CD14-positive monocyte (primary cell): ENCODE data around the gene AHNAK2. TPM values are rescaled to one million over a fixed set of nuclear protein-coding genes. Genes with fewer than 3 reads are reported as not detected.

ENCODE experiments used
- DNase-seq, 3 donors: peaks; one replicate each; pipeline ENCODE4 v3.0.0-alpha.2; 2011 to 2022
- H2AFZ ChIP-seq: 2 replicates; pipeline ENCODE4 v1.6.0; 2012; ENCODE audit warnings: mild to moderate bottlenecking, low read depth, low read length, inconsistent platforms; ENCODE audit not compliant: insufficient read depth, poor library complexity, severe bottlenecking
- H3K27ac ChIP-seq, 2 donors: 1 replicate in 1 of 2; 2 replicates in 1 of 2; pipeline ENCODE4 v1.5.1; 2012 to 2013; ENCODE audit warnings: low read length in 2 of 2, control low read depth in 1 of 2, inconsistent platforms in 1 of 2, low read depth in 1 of 2, mild to moderate bottlenecking in 1 of 2
- H3K27me3 ChIP-seq, 2 donors: one replicate each; pipeline versions ENCODE4 v1.6.0 to v1.6.1; 2011 to 2013; ENCODE audit warnings: low read length in 2 of 2; ENCODE audit not compliant: control insufficient read depth in 2 of 2, insufficient read depth in 2 of 2
- H3K36me3 ChIP-seq, 2 donors: replicated peaks in 1 of 2; 1 replicate in 1 of 2; 2 replicates in 1 of 2; pipeline versions ENCODE4 v1.5.1 to v1.6.1; 2012 to 2013; ENCODE audit warnings: low read length in 2 of 2, control low read depth in 1 of 2, inconsistent platforms in 1 of 2, mild to moderate bottlenecking in 1 of 2; ENCODE audit not compliant: insufficient read depth in 2 of 2, control insufficient read depth in 1 of 2
- H3K4me1 ChIP-seq, 2 donors: 1 replicate in 1 of 2; 2 replicates in 1 of 2; pipeline versions ENCODE4 v1.5.1 to v1.6.1; 2012 to 2013; ENCODE audit warnings: low read length in 2 of 2, control low read depth in 1 of 2, inconsistent platforms in 1 of 2, mild to moderate bottlenecking in 1 of 2, moderate library complexity in 1 of 2; ENCODE audit not compliant: insufficient read depth in 2 of 2, control insufficient read depth in 1 of 2
- H3K4me2 ChIP-seq: replicated peaks from 2 replicates; pipeline ENCODE3; 2012; ENCODE audit warnings: low read length, moderate library complexity, mild to moderate bottlenecking; ENCODE audit not compliant: poor library complexity, severe bottlenecking; ENCODE audit errors: extremely low read depth
- H3K4me3 ChIP-seq, 3 experiments: fragments of 200-600 bp in 1 of 3; sonication (generic) in 1 of 3; replicated peaks in 1 of 3; 1 replicate in 2 of 3; 2 replicates in 1 of 3; pipeline ENCODE4 v1.5.1; 2011 to 2013; ENCODE audit warnings: low read length in 3 of 3, mild to moderate bottlenecking in 3 of 3, control low read depth in 2 of 3, low read depth in 2 of 3, inconsistent platforms in 1 of 3, moderate library complexity in 1 of 3
- H3K79me2 ChIP-seq: 2 replicates; pipeline ENCODE4 v1.6.0; 2012; ENCODE audit warnings: mild to moderate bottlenecking, control low read depth, inconsistent platforms, low read length, moderate library complexity; ENCODE audit not compliant: insufficient read depth
- H3K9ac ChIP-seq: 2 replicates; pipeline ENCODE4 v1.6.0; 2017; ENCODE audit warnings: low read length, mild to moderate bottlenecking; ENCODE audit not compliant: insufficient read depth, poor library complexity, severe bottlenecking
- H3K9me3 ChIP-seq, 2 donors: replicated peaks in 1 of 2; 1 replicate in 1 of 2; 2 replicates in 1 of 2; pipeline versions ENCODE4 v1.5.1 to v1.6.1; 2012 to 2013; ENCODE audit warnings: low read length in 2 of 2, control low read depth in 1 of 2; ENCODE audit not compliant: control insufficient read depth in 1 of 2, insufficient read depth in 1 of 2
- H4K20me1 ChIP-seq: 2 replicates; pipeline ENCODE4 v1.6.0; 2012; ENCODE audit warnings: mild to moderate bottlenecking, low read length, control low read depth, moderate library complexity; ENCODE audit not compliant: insufficient read depth
- H3K27ac Mint-ChIP-seq, 7 donors: one replicate each; pipeline ENCODE4 v1.8.0; 2020; ENCODE audit warnings: mild to moderate bottlenecking in 7 of 7, mixed read lengths in 7 of 7, moderate library complexity in 6 of 7, inconsistent platforms in 2 of 7
- H3K27me3 Mint-ChIP-seq, 3 donors: one replicate each; pipeline ENCODE4 v1.8.0; 2021 to 2022; ENCODE audit warnings: low read depth in 3 of 3, mild to moderate bottlenecking in 3 of 3, mixed read lengths in 3 of 3, moderate library complexity in 3 of 3, inconsistent platforms in 1 of 3
- H3K36me3 Mint-ChIP-seq, 2 donors: one replicate each; pipeline ENCODE4 v1.8.0; 2020; ENCODE audit warnings: mixed read lengths in 2 of 2, inconsistent platforms in 1 of 2, mild to moderate bottlenecking in 1 of 2
- H3K4me1 Mint-ChIP-seq: one replicate; pipeline ENCODE4 v1.8.0; 2020; ENCODE audit warnings: mild to moderate bottlenecking, mixed read lengths
- H3K4me3 Mint-ChIP-seq, 2 donors: one replicate each; pipeline ENCODE4 v1.8.0; 2020; ENCODE audit warnings: mild to moderate bottlenecking in 2 of 2, mixed read lengths in 2 of 2, moderate library complexity in 1 of 2
- H3K9me3 Mint-ChIP-seq, 7 donors: one replicate each; pipeline ENCODE4 v1.8.0; 2020 to 2022; ENCODE audit warnings: mixed read lengths in 7 of 7, mild to moderate bottlenecking in 6 of 7, moderate library complexity in 6 of 7, inconsistent platforms in 2 of 7
- CTCF ChIP-seq: fragments of 200-600 bp; IDR thresholded peaks from one replicate; pipeline ENCODE4 v1.8.0; 2022; ENCODE audit warnings: antibody characterized with exemption, mild to moderate bottlenecking
- WGBS: methylation state at CpG from one replicate; pipeline ENCODE4 v1.1.5; 2013; ENCODE audit warnings: missing lambda C conversion rate; ENCODE audit not compliant: insufficient coverage; 5-methylcytosine and 5-hydroxymethylcytosine counted together
- intact Hi-C, 2 donors: fragments of 100-400 bp; cut with micrococcal nuclease; formaldehyde crosslinking; loops; one replicate each; pipeline versions ENCODE4 v1.15.0 to v1.15.1; 2023
- polyA plus RNA-seq, 3 donors: library from polyadenylated mRNA; depleted of rRNA in 1 of 3; unstranded in 2 of 3; stranded (reverse) in 1 of 3; fragments of 300-500 nt in 2 of 3; fragments of >200 nt in 1 of 3; fragmentation: Illumina TruSeq in 2 of 3; gene quantifications; 1 replicate in 2 of 3; 2 replicates in 1 of 3; pipeline ENCODE4 v1.2.3, GENCODE V29; 2012 to 2021

AHNAK2 gene
- polyA plus RNA-seq, 3 donors: 0.01 TPM; not detected in 2

GRCh38 chr14:104939666-104940410 is 38.3 kb downstream of the AHNAK2 start:
- Histone ChIP-seq H2AFZ (no peak overlapping the region), H3K9ac (no peak overlapping the region), H3K4me1 (no peaks in the 10 kb centered on the region), H3K9me3 (no peaks in the 10 kb centered on the region), H3K27me3 (peaks cover 0 to 29% of the 10 kb centered on the region in 2 donors), H4K20me1 (no peaks in the 10 kb centered on the region), H3K27ac (no peak overlapping the region), H3K79me2 (no peaks in the 10 kb centered on the region), H3K4me2 (no peak overlapping the region), H3K36me3 (no peaks in the 10 kb centered on the region), H3K4me3 (no peak overlapping the region)
- Mint-ChIP-seq H3K27me3 (peaks cover 31 to 41% (median 33%) of the 10 kb centered on the region in 3 donors), H3K27ac (peak overlapping the region in 2 of 7 donors; percentile 7 to 37), H3K9me3 (no peaks in the 10 kb centered on the region), H3K4me3 (no peak overlapping the region), H3K4me1 (no peaks in the 10 kb centered on the region), H3K36me3 (no peaks in the 10 kb centered on the region)
- 61% methylated on average over 11 of the region's 11 CpGs for WGBS
- DNase-seq: peak in 1 of 3 donors; percentile 11
- intact Hi-C loops: no loop called here
- TF ChIP-seq CTCF: no peak

DNA sequence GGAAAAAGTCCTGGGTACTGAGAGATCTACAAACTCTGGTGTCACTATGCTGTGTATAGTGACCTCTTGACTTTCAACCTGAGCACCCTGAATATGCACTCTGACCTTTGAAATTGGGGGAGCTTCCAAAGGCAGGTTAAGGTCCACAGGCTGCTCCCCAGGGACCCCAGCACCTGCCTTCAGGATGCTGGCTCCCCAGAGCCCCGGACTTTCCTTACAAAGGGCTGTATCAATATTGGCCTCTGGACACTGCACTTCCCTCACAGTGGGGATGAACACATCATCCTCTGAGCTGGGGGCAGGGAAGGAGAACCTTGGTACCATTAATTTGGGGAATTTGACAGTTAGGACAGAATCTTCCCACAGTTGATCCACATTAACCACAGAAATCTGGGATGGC is 39.2 kb downstream of the AHNAK2 start:
- 100% methylated on average over 1 of the region's 1 CpG for WGBS

More for the DNA sequence above, 39.2 kb downstream of the AHNAK2 start:
- no peak overlapping the region for H3K9ac ChIP-seq
- Mint-ChIP-seq H3K4me1 (no peaks in the 10 kb centered on the region), H3K9me3 (peaks cover 0 to 4% (median 0%) of the 10 kb centered on the region in 7 donors), H3K4me3 (no peak overlapping the region), H3K36me3 (peaks cover 0 to 4% of the 10 kb centered on the region in 2 donors), H3K27ac (no peak overlapping the region), H3K27me3 (peaks cover 40 to 50% (median 42%) of the 10 kb centered on the region in 3 donors)
- intact Hi-C loops: no loop called here
- no peak for TF ChIP-seq CTCF
- no peak overlapping the region for H3K4me3 ChIP-seq
- H3K4me1 ChIP-seq: no peaks in the 10 kb centered on the region
- H3K27me3 ChIP-seq: peaks cover 7 to 38% of the 10 kb centered on the region in 2 donors
- no peak overlapping the region for H3K4me2 ChIP-seq
- no peaks in the 10 kb centered on the region for H3K36me3 ChIP-seq
- no peak overlapping the region for H2AFZ ChIP-seq
- no peak for DNase-seq
- H3K79me2 ChIP-seq: no peaks in the 10 kb centered on the region
- no peaks in the 10 kb centered on the region for H4K20me1 ChIP-seq
- peaks cover 0 to 3% of the 10 kb centered on the region in 2 donors for H3K9me3 ChIP-seq
- no peak overlapping the region for H3K27ac ChIP-seq
